IPS-18a (cell line): ENCODE measurements around the gene PADI6.
"Not testable (repeated sequence)": the region's sequence is repeated elsewhere in the genome, so short reads cannot be mapped to it uniquely, and the experiment has no call there.

Experiments used
- H3K27ac ChIP-seq: one replicate; pipeline ENCODE4 v1.5.1; 2013; ENCODE audit warnings: low read length
- H3K27me3 ChIP-seq: one replicate; pipeline ENCODE4 v1.6.1; 2013; ENCODE audit warnings: mild to moderate bottlenecking, low read length; ENCODE audit not compliant: control insufficient read depth, insufficient read depth
- H3K36me3 ChIP-seq: one replicate; pipeline ENCODE4 v1.6.1; 2013; ENCODE audit warnings: low read depth, low read length; ENCODE audit not compliant: control insufficient read depth
- H3K4me1 ChIP-seq: one replicate; pipeline ENCODE4 v1.6.1; 2013; ENCODE audit warnings: low read depth, low read length; ENCODE audit not compliant: control insufficient read depth
- H3K4me3 ChIP-seq: one replicate; pipeline ENCODE4 v1.5.1; 2013; ENCODE audit warnings: low read length
- H3K9ac ChIP-seq: one replicate; pipeline ENCODE4 v1.6.1; 2013; ENCODE audit warnings: mild to moderate bottlenecking, low read length, moderate library complexity
- H3K9me3 ChIP-seq: one replicate; pipeline ENCODE4 v1.6.1; 2013; ENCODE audit warnings: low read depth, low read length; ENCODE audit not compliant: control insufficient read depth

The PADI6 gene

DNA sequence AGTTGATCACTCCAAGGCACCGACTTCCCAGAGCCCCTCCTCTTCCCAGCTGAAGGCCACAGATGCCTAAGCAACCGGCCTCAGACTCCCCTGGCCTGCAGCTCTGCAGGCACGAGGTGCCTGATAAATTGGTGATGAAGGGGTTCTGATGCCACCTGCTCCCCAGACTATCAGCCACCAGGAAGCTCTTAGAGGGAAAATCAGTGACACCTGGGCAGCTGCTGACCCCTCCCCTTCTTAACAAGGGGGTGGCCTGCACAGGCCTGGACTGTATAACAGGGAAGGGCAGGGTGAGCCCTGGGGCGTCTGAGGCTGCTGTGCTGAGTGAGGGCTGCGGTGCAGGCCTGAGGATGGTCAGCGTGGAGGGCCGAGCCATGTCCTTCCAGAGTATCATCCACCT is at the start of gene PADI6:
PADI6 (plus strand) TSS at position 301 of the 400 bp plus-strand sequence; CDS start at position 351, 50 bp downstream.
- H3K27ac ChIP-seq = no peak within 1 kb of the TSS
- no peak within 1 kb of the TSS for H3K9ac ChIP-seq
- no peak within 1 kb of the TSS for H3K4me3 ChIP-seq

DNA sequence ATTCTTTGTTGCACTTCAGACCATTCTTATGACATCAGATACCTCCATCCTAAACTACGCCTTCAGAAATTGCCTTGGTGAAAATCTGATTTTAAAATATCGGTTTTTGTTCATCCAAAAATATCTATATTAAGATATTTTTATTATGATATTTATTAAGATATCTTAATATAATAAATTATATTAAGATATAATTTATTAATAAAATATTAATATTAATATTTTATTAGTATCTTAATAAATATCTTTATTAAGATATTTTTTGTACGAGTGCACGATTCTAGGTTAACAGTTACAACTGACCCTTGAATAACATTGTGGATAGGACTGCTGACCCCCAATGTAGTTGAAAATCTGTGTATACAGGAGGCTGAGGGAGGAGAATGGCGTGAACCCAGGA is 43.1 kb upstream of the PADI6 start:
- no peaks in the 10 kb centered on the region for H3K27me3 ChIP-seq
- no peak overlapping the region for H3K4me3 ChIP-seq
- H3K27ac ChIP-seq = no peak overlapping the region
- no peaks in the 10 kb centered on the region for H3K36me3 ChIP-seq
- H3K9ac ChIP-seq = no peak overlapping the region
- H3K4me1 ChIP-seq = no peaks in the 10 kb centered on the region
- H3K9me3 ChIP-seq = no peaks in the 10 kb centered on the region

More for the DNA sequence above, at the start of gene PADI6:
- H3K4me1 ChIP-seq = peaks cover 3% of the 10 kb centered on the region
- no peaks in the 10 kb centered on the region for H3K36me3 ChIP-seq
- H3K27me3 ChIP-seq = peaks cover 2% of the 10 kb centered on the region
- no peaks in the 10 kb centered on the region for H3K9me3 ChIP-seq

DNA sequence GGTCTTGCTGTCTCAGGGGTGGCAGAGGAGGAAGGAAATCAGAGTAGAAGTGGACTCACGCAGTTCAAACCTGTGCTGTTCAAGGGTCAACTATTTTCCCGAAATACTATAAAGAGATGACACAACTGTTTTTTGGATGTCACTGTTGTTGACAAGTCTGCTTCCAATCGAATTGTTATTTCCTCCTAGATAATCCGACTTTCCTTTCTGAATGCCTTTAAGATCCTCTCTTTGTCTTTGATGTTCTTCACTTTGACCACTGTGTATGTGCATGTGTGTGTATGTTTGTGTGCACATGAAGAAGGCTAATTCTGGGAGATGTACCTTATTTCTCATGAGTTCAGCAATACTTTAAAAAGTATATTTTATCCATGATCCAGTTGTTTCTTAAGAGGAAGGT is 42.4 kb upstream of the PADI6 start:
- Histone ChIP-seq H3K27ac (no peak overlapping the region), H3K9me3 (no peaks in the 10 kb centered on the region), H3K9ac (no peak overlapping the region), H3K4me3 (no peak overlapping the region), H3K27me3 (no peaks in the 10 kb centered on the region), H3K36me3 (no peaks in the 10 kb centered on the region), H3K4me1 (no peaks in the 10 kb centered on the region)

DNA sequence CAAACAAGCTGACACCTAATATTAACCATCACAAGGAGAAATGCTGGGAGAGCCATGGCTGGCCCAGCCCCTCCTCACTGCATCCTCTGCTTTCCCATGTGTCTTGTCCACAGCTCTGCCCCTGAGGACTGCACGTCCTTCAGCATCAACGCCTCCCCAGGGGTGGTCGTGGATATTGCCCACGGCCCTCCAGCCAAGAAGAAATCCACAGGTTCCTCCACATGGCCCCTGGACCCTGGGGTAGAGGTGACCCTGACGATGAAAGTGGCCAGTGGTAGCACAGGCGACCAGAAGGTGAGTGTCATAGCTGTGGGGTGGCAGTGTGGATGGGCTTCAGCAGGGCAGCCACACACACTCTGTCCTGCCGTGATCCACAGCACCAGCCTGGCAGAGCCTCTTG is 41.1 kb upstream of the PADI6 start:
- no peak overlapping the region for H3K9ac ChIP-seq
- H3K27me3 ChIP-seq = no peaks in the 10 kb centered on the region
- no peaks in the 10 kb centered on the region for H3K4me1 ChIP-seq
- H3K9me3 ChIP-seq = no peaks in the 10 kb centered on the region
- H3K27ac ChIP-seq = no peak overlapping the region
- no peak overlapping the region for H3K4me3 ChIP-seq
- no peaks in the 10 kb centered on the region for H3K36me3 ChIP-seq

DNA sequence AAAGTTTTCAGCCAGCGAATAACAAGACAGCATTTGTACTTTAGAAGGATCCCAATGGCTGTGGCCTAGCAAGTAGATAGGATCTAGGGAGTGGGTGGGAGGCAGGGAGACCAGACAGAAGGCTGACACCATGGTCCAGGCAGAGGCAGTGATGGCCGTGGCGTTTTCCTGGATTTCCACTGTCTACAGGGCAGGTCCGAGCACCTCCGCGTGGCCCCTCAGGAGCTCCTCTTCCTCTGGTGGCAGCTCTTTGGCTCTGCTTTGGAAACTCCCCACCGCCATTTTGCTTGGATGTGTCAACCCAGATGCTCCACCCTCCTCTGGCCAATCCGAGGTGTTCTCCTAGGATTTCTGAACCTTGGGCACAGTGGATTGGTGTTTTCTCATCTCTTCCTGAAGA is 38.9 kb upstream of the PADI6 start:
- Histone ChIP-seq H3K4me1 (no peaks in the 10 kb centered on the region), H3K27ac (no peak overlapping the region), H3K4me3 (no peak overlapping the region), H3K36me3 (no peaks in the 10 kb centered on the region), H3K9me3 (no peaks in the 10 kb centered on the region), H3K27me3 (no peaks in the 10 kb centered on the region), H3K9ac (no peak overlapping the region)

DNA sequence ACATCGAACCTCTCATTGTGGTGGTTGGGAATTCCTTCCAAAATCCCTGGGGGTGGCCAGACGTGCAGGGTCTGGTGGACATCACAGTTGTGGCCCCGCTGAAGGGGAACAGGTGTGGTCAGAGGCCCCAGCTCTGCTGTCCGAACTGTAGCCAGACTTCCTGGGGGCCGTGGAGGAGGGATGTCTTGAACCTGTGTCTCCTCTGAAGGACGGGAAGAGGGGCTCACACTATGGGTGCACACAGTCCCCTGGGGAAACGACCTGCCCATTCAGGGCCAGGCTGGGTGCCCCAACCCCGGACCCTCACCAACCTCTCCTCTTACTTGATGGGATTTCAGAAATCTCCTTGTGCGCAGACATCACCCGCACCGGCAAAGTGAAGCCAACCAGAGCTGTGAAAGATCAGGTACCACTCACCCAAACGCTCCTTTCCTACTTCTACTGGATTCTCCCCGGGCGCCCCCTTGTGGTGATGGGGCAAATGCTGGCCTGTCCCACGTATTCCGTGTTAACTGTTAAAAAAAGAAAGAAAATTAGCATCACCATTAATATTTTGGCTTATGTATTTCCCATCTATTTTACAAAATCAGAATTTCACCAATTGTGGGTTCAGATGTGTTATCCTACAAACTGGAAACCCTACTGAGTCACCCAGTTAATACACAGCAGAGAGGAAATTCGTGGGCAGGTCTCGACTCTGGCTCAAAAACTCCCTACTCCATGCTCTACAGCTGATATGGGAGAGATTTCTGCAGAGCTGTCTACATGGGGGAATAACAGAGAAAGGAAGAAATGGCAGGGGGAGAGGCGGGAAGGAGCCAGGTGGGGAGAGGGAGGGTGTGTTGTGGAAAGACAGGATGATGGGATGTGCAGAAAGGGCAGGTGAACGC is 35.9 kb upstream of the PADI6 start:
- no peak overlapping the region for H3K27ac ChIP-seq
- H3K9ac ChIP-seq = no peak overlapping the region

DNA sequence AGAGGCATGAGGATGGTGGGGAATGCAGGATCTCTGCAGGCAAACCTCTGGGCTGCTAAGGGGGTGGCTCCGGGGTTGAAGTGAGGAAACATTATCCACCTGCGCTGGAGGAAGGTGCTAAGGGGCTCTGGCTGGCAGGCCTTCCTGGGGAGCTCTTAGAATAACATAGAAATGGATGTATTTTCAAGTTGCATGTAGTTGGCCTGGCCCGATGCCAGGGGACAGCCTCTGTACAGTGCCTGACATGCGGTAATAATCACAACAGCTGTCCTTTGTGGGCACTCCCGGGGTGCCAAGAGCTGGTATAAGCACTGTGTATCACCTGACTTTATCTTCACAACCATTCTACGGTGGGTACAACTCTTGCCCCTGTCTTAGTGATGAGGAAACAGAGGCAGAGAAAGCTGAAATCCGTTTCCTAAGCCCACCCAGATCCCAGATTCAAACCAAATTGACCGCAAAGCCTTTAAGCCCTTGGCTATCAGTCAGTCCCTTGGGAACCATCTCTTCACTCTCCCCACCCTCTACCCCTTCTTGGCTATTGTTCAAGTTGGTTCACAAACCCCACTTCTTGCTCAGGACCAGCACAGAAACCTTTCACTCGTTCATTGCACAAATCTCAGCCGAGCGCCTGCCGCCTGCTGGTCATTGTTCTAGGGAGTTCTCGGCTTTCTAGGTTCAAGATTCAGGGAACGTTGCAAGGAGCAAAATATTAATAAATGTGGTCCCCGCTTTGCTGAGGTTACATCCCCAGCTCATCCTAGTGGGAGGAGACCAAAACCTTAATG is 33.1 kb upstream of the PADI6 start:
- Histone ChIP-seq H3K27me3 (no peaks in the 10 kb centered on the region), H3K4me3 (no peak overlapping the region), H3K4me1 (no peaks in the 10 kb centered on the region), H3K36me3 (no peaks in the 10 kb centered on the region), H3K9ac (no peak overlapping the region), H3K9me3 (no peaks in the 10 kb centered on the region), H3K27ac (no peak overlapping the region)

More for the DNA sequence above, 35.9 kb upstream of the PADI6 start:
- H3K9me3 ChIP-seq = no peaks in the 10 kb centered on the region
- H3K27me3 ChIP-seq = no peaks in the 10 kb centered on the region
- no peak overlapping the region for H3K4me3 ChIP-seq
- H3K4me1 ChIP-seq = no peaks in the 10 kb centered on the region
- H3K36me3 ChIP-seq = no peaks in the 10 kb centered on the region

DNA sequence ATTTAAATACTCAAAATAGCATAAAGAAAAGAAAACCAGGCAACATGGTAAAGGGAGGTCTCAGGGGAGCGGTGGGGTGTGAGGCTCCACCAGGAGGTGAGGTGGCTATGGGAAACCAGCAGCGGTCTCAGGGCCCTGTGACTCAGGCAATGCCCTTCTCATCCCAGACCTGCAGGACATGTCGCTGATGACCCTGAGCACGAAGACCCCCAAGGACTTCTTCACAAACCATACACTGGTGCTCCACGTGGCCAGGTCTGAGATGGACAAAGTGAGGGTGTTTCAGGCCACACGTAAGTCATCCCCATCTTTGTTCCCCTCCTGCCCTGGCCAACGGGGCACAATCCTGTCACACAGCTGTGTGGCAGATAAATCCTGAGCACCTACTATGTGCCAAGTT is 32.5 kb upstream of the PADI6 start:
- no peaks in the 10 kb centered on the region for H3K27me3 ChIP-seq
- H3K4me3 ChIP-seq = no peak overlapping the region
- H3K36me3 ChIP-seq = no peaks in the 10 kb centered on the region
- no peaks in the 10 kb centered on the region for H3K9me3 ChIP-seq
- no peak overlapping the region for H3K9ac ChIP-seq
- no peaks in the 10 kb centered on the region for H3K4me1 ChIP-seq
- H3K27ac ChIP-seq = no peak overlapping the region

DNA sequence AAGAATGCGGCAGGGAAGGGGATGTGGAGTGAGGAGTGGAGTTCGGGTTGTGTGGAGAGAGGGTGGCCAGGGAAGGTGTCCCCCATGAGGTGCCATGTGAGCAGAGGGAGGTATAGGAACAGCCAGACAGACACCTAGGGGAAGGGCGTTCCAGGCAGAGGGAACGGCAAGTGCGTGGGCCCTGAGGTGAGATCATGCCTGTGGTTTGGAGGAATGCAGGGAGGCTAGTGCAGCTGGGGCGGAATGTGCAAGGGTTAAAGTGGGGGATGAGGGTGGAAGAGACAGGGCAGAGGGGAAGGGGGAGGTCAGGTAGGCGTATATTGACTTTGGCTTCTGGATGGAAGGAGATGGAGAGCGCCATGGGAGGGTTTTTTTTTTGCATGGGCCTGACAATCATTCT is 31.6 kb upstream of the PADI6 start:
- Histone ChIP-seq H3K9me3 (no peaks in the 10 kb centered on the region), H3K4me1 (no peaks in the 10 kb centered on the region), H3K27ac (no peak overlapping the region), H3K36me3 (no peaks in the 10 kb centered on the region), H3K27me3 (no peaks in the 10 kb centered on the region), H3K9ac (no peak overlapping the region), H3K4me3 (no peak overlapping the region)

DNA sequence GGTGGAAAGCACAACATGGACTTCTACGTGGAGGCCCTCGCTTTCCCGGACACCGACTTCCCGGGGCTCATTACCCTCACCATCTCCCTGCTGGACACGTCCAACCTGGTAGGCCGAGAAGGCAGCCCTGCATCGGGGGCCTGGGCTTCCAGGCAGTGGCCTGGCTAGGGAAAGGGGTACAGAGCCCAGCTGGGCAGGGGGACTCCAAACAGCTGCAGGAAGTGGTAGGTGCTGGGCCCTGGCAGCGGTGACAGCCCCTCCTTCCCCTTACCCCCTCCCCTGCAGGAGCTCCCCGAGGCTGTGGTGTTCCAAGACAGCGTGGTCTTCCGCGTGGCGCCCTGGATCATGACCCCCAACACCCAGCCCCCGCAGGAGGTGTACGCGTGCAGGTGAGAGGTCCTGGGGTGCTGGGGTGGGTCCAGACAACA is 30.0 kb upstream of the PADI6 start:
- no peak overlapping the region for H3K9ac ChIP-seq
- H3K4me3 ChIP-seq = no peak overlapping the region
- no peak overlapping the region for H3K27ac ChIP-seq
- no peaks in the 10 kb centered on the region for H3K27me3 ChIP-seq
- H3K36me3 ChIP-seq = no peaks in the 10 kb centered on the region
- no peaks in the 10 kb centered on the region for H3K4me1 ChIP-seq
- no peaks in the 10 kb centered on the region for H3K9me3 ChIP-seq

DNA sequence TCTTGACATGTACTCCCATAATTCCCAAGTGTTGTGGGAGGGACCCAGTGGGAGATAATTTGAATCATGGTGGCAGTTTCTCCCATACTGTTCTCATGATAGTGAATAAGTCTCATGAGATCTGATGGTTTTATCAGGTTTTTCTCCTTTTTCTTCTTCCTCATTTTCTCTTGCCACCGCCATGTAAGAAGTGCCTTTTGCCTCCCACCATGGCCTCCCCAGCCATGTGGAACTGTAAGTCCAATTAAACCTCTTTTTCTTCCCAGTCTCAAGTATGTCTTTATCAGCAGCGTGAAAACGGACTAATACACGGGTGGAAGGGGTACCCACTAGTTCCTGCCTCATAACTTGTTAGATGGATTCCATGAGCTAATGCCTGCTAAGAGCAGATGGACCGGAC is 26.5 kb upstream of the PADI6 start:
- not testable (repeated sequence) for H3K4me1 ChIP-seq, H3K9ac ChIP-seq, H3K4me3 ChIP-seq, H3K9me3 ChIP-seq, H3K36me3 ChIP-seq, H3K27me3 ChIP-seq, H3K27ac ChIP-seq
